Hepatocyte (in vitro differentiated cells): ENCODE results near the gene FARSA.

Source experiments
- CTCF ChIP-seq: fragments of 200-600 bp; sonication (generic); IDR thresholded peaks from 2 replicates; pipeline ENCODE4 v1.5.1; 2016; ENCODE audit warnings: antibody characterized with exemption, mild to moderate bottlenecking; ENCODE audit not compliant: poor library complexity
- EZH2 ChIP-seq: fragments of 200-600 bp; sonication (generic); IDR thresholded peaks from 2 replicates; pipeline ENCODE4 v1.6.1; 2016; ENCODE audit warnings: antibody characterized with exemption, mild to moderate bottlenecking, borderline replicate concordance
- EZH2phosphoT487 ChIP-seq: fragments of 200-600 bp; sonication (generic); IDR thresholded peaks from one replicate; pipeline ENCODE4 v1.6.1; 2018; ENCODE audit warnings: antibody characterized with exemption, mild to moderate bottlenecking, low read depth, moderate library complexity; ENCODE audit not compliant: unreplicated experiment, severe bottlenecking

- TF ChIP-seq CTCF (no peak), EZH2 (no peak), EZH2phosphoT487 (no peak)
Measured at GRCh38 chr19:12937927-12938778, 4.6 kb upstream of the FARSA start, which contains the start of gene CALR.
